OCI-LY1 (cell line): ENCODE results near the gene MRPS18C.

Experiments
- H2AFZ ChIP-seq: fragments of 200-600 bp; sonication (generic), shearing (Covaris generic); 2 replicates; pipeline ENCODE4 v1.6.0; 2014; ENCODE audit warnings: antibody characterized with exemption, mild to moderate bottlenecking, low read length
- H3F3A ChIP-seq: fragments of 200-600 bp; sonication (generic), shearing (Covaris generic); 2 replicates; pipeline ENCODE4 v1.6.0; 2014; ENCODE audit warnings: mild to moderate bottlenecking, antibody characterized with exemption, low read length, moderate library complexity; ENCODE audit not compliant: insufficient read depth
- H3K27ac ChIP-seq: fragments of 200-600 bp; sonication (generic); 2 replicates; pipeline ENCODE4 v1.5.1; 2014; ENCODE audit warnings: low read length, mixed run types, mild to moderate bottlenecking, low read depth; ENCODE audit not compliant: poor library complexity, severe bottlenecking
- H3K27me3 ChIP-seq: fragments of 200-600 bp; sonication (generic); 2 replicates; pipeline ENCODE4 v1.6.0; 2014; ENCODE audit warnings: antibody characterized with exemption, mild to moderate bottlenecking, low read length, moderate library complexity; ENCODE audit not compliant: insufficient read depth
- H3K36me3 ChIP-seq: fragments of 200-600 bp; sonication (generic); 2 replicates; pipeline ENCODE4 v1.6.1; 2014; ENCODE audit warnings: mild to moderate bottlenecking, antibody characterized with exemption, low read length, moderate library complexity, mixed read lengths; ENCODE audit not compliant: insufficient read depth
- H3K4me1 ChIP-seq: fragments of 200-600 bp; sonication (generic); 2 replicates; pipeline ENCODE4 v1.5.1; 2014; ENCODE audit warnings: mild to moderate bottlenecking, low read length, moderate library complexity; ENCODE audit not compliant: insufficient read depth, severe bottlenecking
- H3K4me2 ChIP-seq: fragments of 200-600 bp; sonication (generic), shearing (Covaris generic); 2 replicates; pipeline ENCODE4 v1.6.1; 2014; ENCODE audit warnings: low read length
- H3K4me3 ChIP-seq: fragments of 200-600 bp; sonication (generic); 2 replicates; pipeline ENCODE4 v1.5.1; 2014; ENCODE audit warnings: low read length, low read depth, mild to moderate bottlenecking, mixed read lengths; ENCODE audit not compliant: poor library complexity, severe bottlenecking
- H3K79me2 ChIP-seq: fragments of 200-600 bp; shearing (Covaris generic); 2 replicates; pipeline ENCODE4 v1.6.1; 2016; ENCODE audit warnings: mixed run types, low read length, mixed read lengths; ENCODE audit not compliant: insufficient read depth
- H3K9ac ChIP-seq: fragments of 200-600 bp; sonication (generic), shearing (Covaris generic); 2 replicates; pipeline ENCODE4 v1.6.1; 2014; ENCODE audit warnings: mild to moderate bottlenecking, low read length, mixed read lengths
- H3K9me2 ChIP-seq: fragments of 200-600 bp; sonication (generic), shearing (Covaris generic); 2 replicates; pipeline ENCODE4 v1.6.1; 2014; ENCODE audit warnings: low read depth, mild to moderate bottlenecking, low read length, mixed read lengths
- H3K9me3 ChIP-seq: fragments of 200-600 bp; shearing (Covaris generic); 2 replicates; pipeline ENCODE4 v1.6.1; 2014; ENCODE audit warnings: low read length, mixed read lengths
- H4K20me1 ChIP-seq: fragments of 200-600 bp; sonication (generic), shearing (Covaris generic); 2 replicates; pipeline ENCODE4 v1.6.0; 2016; ENCODE audit warnings: mild to moderate bottlenecking, low read length; ENCODE audit not compliant: insufficient read depth
- CTCF ChIP-seq: fragments of 200-600 bp; sonication (generic), shearing (Covaris generic); IDR thresholded peaks from 2 replicates; pipeline ENCODE4 v1.5.1; 2017; ENCODE audit warnings: mild to moderate bottlenecking, antibody characterized with exemption, low read length, moderate library complexity, mixed read lengths
- EZH2 ChIP-seq: fragments of 200-600 bp; sonication (generic), shearing (Covaris generic); IDR thresholded peaks from 2 replicates; pipeline ENCODE4 v1.8.0; 2017; ENCODE audit warnings: borderline replicate concordance, mixed run types, mild to moderate bottlenecking, antibody characterized with exemption, low read length, moderate library complexity, mixed read lengths

The MRPS18C gene

GRCh38 chr4:83417566-83417965 lies 38.3 kb upstream of the MRPS18C start:
- Histone ChIP-seq H3K27ac (no peak overlapping the region), H3K36me3 (peaks cover 56% of the 10 kb centered on the region), H2AFZ (no peak overlapping the region), H3K9me3 (no peaks in the 10 kb centered on the region), H3F3A (no peaks in the 10 kb centered on the region), H3K4me1 (no peaks in the 10 kb centered on the region), H3K4me3 (no peak overlapping the region), H3K9me2 (no peaks in the 10 kb centered on the region), H3K27me3 (no peaks in the 10 kb centered on the region), H3K79me2 (no peaks in the 10 kb centered on the region), H3K4me2 (no peak overlapping the region), H4K20me1 (no peaks in the 10 kb centered on the region), H3K9ac (no peak overlapping the region)
- TF ChIP-seq EZH2 = no peak
- no peak for TF ChIP-seq CTCF

- no peak overlapping the region for H3K4me2 ChIP-seq
- H2AFZ ChIP-seq = no peak overlapping the region
- H3K79me2 ChIP-seq = no peaks in the 10 kb centered on the region
- H3K9me2 ChIP-seq = no peaks in the 10 kb centered on the region
- H4K20me1 ChIP-seq = no peaks in the 10 kb centered on the region
- no peaks in the 10 kb centered on the region for H3K27me3 ChIP-seq
- no peak overlapping the region for H3K27ac ChIP-seq
- no peaks in the 10 kb centered on the region for H3K9me3 ChIP-seq
- peaks cover 57% of the 10 kb centered on the region for H3K36me3 ChIP-seq
- H3F3A ChIP-seq = no peaks in the 10 kb centered on the region
- H3K4me3 ChIP-seq = no peak overlapping the region
- H3K4me1 ChIP-seq = no peaks in the 10 kb centered on the region
- TF ChIP-seq EZH2 = no peak
- no peak for TF ChIP-seq CTCF
- H3K9ac ChIP-seq = no peak overlapping the region
Observed at GRCh38 chr4:83418211-83418610, 37.6 kb upstream of the MRPS18C start.

GRCh38 chr4:83431200-83431599 lies 24.7 kb upstream of the MRPS18C start:
- Histone ChIP-seq H3K9ac (no peak overlapping the region), H2AFZ (no peak overlapping the region), H3K9me3 (no peaks in the 10 kb centered on the region), H3K27ac (no peak overlapping the region), H3K4me3 (no peak overlapping the region), H4K20me1 (no peaks in the 10 kb centered on the region), H3K79me2 (no peaks in the 10 kb centered on the region), H3F3A (no peaks in the 10 kb centered on the region), H3K4me1 (no peaks in the 10 kb centered on the region), H3K36me3 (peaks cover 23% of the 10 kb centered on the region), H3K9me2 (no peaks in the 10 kb centered on the region), H3K4me2 (no peak overlapping the region), H3K27me3 (no peaks in the 10 kb centered on the region)
- TF ChIP-seq CTCF = no peak
- TF ChIP-seq EZH2 = no peak
